ENCODE measurements around the gene SNX32.
A peak's percentile ranks its signal among the peaks of the same experiment; 100 is the strongest.

Gene SNX32

DNA sequence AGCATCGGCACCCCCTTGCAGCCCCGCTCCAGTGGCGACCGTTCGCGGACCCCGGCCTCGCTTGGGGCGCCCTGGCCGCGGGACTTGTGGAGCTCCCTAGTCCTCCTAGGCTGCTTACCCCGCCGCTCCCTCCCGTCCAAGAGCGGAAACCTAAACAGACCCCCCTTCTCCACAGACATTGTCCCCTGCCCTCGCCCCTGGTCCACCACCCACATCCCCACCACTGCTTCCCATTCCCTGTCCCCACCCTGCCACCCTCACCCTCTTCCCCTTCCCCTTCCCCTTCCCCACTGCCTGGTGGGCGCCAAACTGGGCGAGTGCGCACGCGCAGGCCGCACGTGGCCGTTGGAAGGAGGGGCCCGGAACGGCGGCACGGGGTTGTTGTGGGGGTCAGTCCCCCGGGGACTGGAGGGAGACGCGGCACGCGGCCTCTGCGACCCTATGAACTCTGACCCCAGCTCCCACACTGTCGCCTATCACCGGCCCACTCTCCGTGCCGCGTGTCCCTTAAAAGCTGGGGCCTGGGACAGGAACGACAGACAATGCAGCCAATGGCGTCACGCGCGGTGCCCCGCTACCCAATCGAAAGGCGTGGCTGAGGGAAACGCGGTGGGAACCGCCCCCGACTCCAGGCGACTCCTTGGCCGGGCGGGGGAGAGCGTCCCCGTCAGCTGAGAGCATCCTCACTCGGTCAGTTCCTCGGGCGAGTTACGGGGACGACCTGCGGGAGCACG lies at the start of gene SNX32:
Gene SNX32, plus strand, starts transcription at position 667 of the 734 bp plus-strand sequence. CDS start 103 bp downstream, outside the sequence.
- Mint-ChIP-seq H3K4me3 (no peak within 1 kb of the TSS), H3K27me3 (ENCODE audit: low read depth, poor library complexity) (peaks cover 24% of the 10 kb centered on the region), H3K9me3 (peaks cover 7% of the 10 kb centered on the region), H3K36me3 (ENCODE audit: low read depth) (no peaks in the 10 kb centered on the region), H3K4me1 (peaks cover 21% of the 10 kb centered on the region), H3K27ac (no peak within 1 kb of the TSS)
- TF ChIP-seq, protein P1, sequence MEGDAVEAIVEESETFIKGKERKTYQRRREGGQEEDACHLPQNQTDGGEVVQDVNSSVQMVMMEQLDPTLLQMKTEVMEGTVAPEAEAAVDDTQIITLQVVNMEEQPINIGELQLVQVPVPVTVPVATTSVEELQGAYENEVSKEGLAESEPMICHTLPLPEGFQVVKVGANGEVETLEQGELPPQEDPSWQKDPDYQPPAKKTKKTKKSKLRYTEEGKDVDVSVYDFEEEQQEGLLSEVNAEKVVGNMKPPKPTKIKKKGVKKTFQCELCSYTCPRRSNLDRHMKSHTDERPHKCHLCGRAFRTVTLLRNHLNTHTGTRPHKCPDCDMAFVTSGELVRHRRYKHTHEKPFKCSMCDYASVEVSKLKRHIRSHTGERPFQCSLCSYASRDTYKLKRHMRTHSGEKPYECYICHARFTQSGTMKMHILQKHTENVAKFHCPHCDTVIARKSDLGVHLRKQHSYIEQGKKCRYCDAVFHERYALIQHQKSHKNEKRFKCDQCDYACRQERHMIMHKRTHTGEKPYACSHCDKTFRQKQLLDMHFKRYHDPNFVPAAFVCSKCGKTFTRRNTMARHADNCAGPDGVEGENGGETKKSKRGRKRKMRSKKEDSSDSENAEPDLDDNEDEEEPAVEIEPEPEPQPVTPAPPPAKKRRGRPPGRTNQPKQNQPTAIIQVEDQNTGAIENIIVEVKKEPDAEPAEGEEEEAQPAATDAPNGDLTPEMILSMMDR (IDR thresholded peaks at IDR 0.05): no peak
- DNase-seq: peak; percentile 97

DNA sequence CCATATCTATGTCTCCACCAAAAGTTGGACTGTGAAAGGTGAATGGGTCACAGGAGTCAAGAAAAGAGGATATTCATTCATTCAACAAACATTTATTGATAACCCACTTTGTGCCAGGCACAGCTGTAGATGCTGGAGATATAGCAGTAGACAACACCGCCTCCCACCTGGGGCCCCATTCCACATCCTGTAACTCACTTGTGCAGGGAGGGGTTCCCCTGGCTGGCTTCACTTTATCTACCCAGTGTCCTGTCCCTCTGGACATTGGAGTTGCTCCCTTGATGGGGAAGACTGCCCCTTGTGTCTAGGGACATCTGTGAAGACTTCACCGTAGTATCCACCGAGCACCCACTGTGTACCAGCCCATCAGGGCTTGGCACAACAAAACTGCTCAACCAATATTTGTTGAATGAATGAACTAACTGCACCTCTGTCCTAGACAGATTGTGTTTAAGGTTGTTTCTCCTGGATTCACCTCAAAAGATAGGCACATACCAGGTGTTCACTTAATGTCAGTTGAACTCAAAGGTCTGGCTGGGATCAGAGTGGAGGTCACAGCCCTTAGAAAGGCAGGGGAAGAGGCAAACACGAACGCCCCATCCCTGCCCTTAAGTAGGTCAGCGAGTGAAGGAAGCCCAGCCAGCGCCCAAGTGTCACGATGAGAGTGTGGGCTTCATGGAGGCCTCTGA lies 48.3 kb upstream of the SNX32 start:
- no peak for DNase-seq
- H3K36me3 Mint-ChIP-seq (ENCODE audit: low read depth): peaks cover 13% of the 10 kb centered on the region
- peaks cover 45% of the 10 kb centered on the region for H3K4me1 Mint-ChIP-seq
- peaks cover 84% of the 10 kb centered on the region for H3K27me3 Mint-ChIP-seq (ENCODE audit: low read depth, poor library complexity)
- peak overlapping the region; percentile 71 for H3K4me3 Mint-ChIP-seq
- TF ChIP-seq, protein P1 (IDR thresholded peaks at IDR 0.05): no peak
- H3K27ac Mint-ChIP-seq: no peak overlapping the region
- no peaks in the 10 kb centered on the region for H3K9me3 Mint-ChIP-seq

DNA sequence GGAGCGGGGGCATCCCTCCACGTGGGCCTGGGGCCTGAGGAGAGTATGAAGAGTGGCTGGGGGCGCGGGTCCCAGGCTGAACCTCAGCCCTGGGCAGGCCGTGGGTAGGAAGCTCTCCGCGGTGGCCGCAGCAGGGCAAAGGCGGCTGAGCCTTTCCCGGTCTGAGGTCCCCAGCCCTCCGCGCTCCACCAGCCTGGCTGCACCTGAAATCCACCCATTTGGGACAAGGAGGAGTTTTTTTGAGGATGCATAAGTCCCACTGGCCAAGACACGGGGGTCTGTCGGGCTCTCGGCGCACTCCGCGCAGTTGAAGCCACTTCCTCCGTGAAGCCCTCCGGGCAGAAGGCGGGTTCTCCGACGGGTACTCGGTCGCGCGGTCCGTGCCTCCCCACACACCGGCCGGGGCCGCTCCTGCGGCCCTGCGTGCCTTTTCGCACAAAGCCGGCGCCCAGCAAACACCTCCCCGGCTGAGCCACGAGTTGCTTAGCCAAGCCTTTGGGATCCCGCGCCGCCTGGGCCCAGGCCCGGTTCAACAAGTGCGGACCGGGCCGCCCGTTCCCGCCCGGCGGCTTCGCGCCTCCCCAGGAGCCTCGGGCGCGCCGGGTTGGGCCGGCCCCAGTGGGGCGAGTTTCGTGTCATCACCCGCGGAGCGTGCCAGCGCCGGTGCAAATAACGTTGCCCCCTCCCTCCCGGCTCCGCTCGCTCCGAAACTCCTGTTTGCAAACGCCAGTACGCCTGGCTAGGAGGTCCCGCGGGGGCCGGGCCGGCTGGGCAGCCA lies 47.6 kb upstream of the SNX32 start:
- Mint-ChIP-seq H3K4me3 (peak overlapping the region; percentile 71), H3K27me3 (ENCODE audit: low read depth, poor library complexity) (peaks cover 86% of the 10 kb centered on the region), H3K36me3 (ENCODE audit: low read depth) (peaks cover 13% of the 10 kb centered on the region), H3K27ac (no peak overlapping the region), H3K4me1 (peaks cover 50% of the 10 kb centered on the region), H3K9me3 (no peaks in the 10 kb centered on the region)
- TF ChIP-seq, protein P1 (IDR thresholded peaks at IDR 0.05): no peak
- DNase-seq: no peak

DNA sequence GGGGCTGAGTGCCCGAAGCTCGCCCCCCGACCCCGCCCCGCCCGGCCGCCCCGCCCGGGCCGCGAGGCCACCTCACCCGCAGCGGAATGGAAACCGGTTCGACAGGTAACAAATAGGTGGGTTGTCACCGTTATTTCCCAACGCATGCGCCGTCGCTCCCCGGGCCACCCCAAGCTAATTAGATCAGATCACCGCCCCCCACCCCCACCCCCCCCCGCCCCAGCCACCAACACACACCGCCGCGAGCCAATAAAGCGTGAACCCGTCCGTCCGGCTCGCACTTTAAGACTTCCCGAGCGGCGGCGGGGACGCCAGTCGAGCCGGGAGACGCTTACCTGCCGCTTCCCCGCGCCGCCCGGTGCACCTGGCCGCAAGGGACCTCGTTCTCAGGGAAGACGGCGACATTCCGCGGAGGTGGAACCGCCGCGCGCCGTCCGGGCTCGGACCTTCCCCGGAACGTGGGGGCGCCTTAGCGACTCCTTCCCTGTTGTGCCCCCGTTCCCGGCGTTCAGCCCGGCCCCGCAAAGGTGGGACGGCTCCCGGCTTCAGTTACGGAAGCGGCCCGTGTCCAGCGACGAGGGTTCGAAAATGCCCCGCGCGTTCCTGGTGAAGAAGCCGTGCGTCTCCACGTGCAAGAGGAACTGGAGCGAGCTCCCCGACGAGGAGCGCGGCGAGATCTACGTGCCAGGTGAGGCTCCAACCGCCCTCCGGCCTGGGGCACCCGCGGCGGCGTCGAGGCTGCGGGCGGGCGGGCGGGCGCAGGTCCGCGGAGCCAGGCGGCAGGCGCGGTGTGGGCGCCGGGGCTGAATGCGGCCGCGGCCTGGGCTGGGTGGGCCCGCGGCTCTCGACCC lies 46.8 kb upstream of the SNX32 start, which contains the start of gene OVOL1:
Gene OVOL1, plus strand, starts transcription at position 278 of the 851 bp plus-strand sequence. Its CDS starts 311 bp downstream, at position 589.
- TF ChIP-seq, protein P1 (IDR thresholded peaks at IDR 0.05): no peak
- Mint-ChIP-seq H3K27me3 (ENCODE audit: low read depth, poor library complexity) (peaks cover 79% of the 10 kb centered on the region), H3K9me3 (no peaks in the 10 kb centered on the region), H3K36me3 (ENCODE audit: low read depth) (peaks cover 13% of the 10 kb centered on the region), H3K4me1 (peaks cover 50% of the 10 kb centered on the region), H3K4me3 (peak within 1 kb of the TSS; percentile 86), H3K27ac (no peak within 1 kb of the TSS)
- peak; percentile 62 for DNase-seq

Measured in nephron progenitor cell (in vitro differentiated cells).